ENCODE results near the gene UBIAD1.
"Not testable (repeated sequence)": the region's sequence is repeated elsewhere in the genome, so short reads cannot be mapped to it uniquely, and the experiment has no call there.

UBIAD1 gene

DNA sequence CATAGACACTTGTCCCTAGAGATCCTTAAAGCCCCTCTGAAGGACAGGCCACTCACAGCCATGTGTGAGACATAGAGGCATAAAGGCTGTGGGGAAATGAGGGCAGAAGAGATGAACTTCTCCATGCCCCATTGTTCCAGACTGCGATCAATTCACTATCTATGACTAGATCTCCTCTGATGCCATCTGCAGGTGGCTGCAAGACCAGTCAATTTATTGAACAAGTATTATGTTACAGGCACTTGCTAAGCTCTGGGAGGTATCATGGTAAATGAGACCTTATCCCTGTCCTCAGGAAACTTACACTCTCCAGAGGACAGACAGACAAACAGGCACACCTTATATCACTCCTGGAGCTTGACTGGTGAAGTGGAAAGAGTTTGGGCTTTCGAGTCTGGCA is 22.9 kb downstream of the UBIAD1 start:
- H3K27ac ChIP-seq (ENCODE audit: low read length): no peak overlapping the region
- peaks cover 3% of the 10 kb centered on the region for H3K4me1 ChIP-seq (ENCODE audit: control insufficient read depth, insufficient read depth, low read length)
- H3K27me3 ChIP-seq (ENCODE audit: control insufficient read depth in 1 of 2, insufficient read depth in 2 of 2, low read length in 2 of 2): no peaks in the 10 kb centered on the region
- no peak overlapping the region for H3K4me3 ChIP-seq (ENCODE audit: low read length in 2 of 2)
- peaks cover 14 to 17% of the 10 kb centered on the region in 2 donors for H3K36me3 ChIP-seq (ENCODE audit: control insufficient read depth in 2 of 2, insufficient read depth in 2 of 2, low read length in 2 of 2)
- H3K9ac ChIP-seq (ENCODE audit: low read length in 2 of 2): no peak overlapping the region
- H3K9me3 ChIP-seq (ENCODE audit: control insufficient read depth in 2 of 2, low read length in 2 of 2): no peaks in the 10 kb centered on the region

DNA sequence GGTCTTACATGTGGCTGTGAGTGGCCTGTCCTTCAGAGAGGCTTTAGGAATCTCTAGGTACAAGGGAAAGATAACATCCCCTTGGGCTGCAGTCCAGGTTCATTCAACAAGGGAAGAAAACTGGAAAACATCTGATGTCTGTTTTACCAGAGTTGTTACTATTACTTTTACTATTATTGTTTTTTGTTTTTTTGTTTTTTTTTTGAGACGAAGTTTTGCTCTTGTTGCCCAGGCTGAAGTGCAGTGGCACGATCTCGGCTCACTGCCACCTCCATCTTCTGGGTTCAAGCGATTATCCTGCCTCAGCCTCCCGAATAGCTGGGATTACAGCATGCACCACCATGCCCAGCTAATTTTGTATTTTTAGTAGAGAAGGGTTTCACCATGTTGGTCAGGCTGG is 24.8 kb downstream of the UBIAD1 start:
- H3K27ac ChIP-seq (ENCODE audit: low read length); H3K9ac ChIP-seq (ENCODE audit: low read length in 2 of 2); H3K27me3 ChIP-seq (ENCODE audit: control insufficient read depth in 1 of 2, insufficient read depth in 2 of 2, low read length in 2 of 2); H3K4me3 ChIP-seq (ENCODE audit: low read length in 2 of 2); H3K9me3 ChIP-seq (ENCODE audit: control insufficient read depth in 2 of 2, low read length in 2 of 2); H3K4me1 ChIP-seq (ENCODE audit: control insufficient read depth, insufficient read depth, low read length): not testable (repeated sequence)
- H3K36me3 ChIP-seq (ENCODE audit: control insufficient read depth in 2 of 2, insufficient read depth in 2 of 2, low read length in 2 of 2): peaks cover 14% of the 10 kb centered on the region in 2 donors

DNA sequence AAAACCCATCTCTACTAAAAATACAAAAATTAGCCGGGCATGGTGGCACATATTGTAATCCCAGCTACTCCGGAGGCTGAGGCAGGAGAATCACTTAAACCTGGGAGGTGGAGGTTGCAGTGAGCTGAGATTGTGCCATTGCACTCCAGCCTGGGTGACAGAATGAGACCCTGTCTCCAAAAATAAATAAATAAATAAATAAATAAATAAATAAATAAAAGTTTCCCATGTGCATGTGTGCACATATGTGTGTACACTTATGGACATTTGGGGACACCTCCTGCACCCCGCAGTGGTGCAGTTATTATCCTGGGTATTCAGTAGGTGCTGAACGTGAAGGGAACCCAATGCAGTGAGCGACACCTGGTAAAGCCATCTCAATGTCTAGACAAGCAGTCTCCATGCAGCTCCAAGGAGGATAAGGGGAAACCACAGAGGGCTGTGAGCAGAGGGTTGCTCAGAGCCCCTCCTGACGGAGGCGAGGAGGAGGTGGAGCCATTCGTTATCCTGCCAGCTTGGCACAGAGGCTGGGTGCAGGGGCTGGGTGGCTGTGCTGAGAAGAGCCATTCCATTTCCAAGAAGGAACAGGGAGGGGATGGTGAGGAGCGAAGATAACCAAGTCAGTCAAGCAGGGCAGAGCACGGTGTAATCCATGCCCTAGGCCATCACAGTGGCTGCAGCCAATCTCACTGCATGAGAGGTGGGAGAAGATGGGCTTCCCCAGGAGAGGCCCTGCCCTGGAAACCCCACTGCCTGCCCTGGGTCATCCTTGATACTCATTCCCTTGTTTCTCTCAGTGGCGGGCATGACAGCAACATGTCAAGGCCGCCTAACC is 25.6 kb downstream of the UBIAD1 start:
- H3K36me3 ChIP-seq (ENCODE audit: control insufficient read depth in 2 of 2, insufficient read depth in 2 of 2, low read length in 2 of 2): peaks cover 14% of the 10 kb centered on the region in 2 donors

DNA sequence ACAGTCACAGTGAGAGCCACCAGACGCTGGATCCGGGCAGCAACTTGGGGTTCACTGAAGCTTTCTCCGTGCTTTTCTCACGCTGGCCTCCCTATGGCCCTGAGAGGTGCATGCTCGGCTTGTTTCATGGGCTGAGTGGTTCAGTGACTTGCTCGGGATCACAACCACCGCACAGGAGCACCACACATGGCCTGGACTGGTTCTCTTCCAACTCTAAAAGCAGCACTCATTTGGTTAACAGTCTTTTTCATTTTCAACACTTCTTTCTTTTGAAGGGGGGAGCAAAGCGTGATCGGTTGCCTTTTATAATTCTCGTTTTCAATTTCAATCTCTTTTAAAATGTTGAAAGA is 26.2 kb downstream of the UBIAD1 start:
- Histone ChIP-seq H3K4me1 (ENCODE audit: control insufficient read depth, insufficient read depth, low read length) (no peaks in the 10 kb centered on the region), H3K27me3 (ENCODE audit: control insufficient read depth in 1 of 2, insufficient read depth in 2 of 2, low read length in 2 of 2) (no peaks in the 10 kb centered on the region), H3K27ac (ENCODE audit: low read length) (no peak overlapping the region), H3K36me3 (ENCODE audit: control insufficient read depth in 2 of 2, insufficient read depth in 2 of 2, low read length in 2 of 2) (peaks cover 14% of the 10 kb centered on the region in 2 donors), H3K9me3 (ENCODE audit: control insufficient read depth in 2 of 2, low read length in 2 of 2) (no peaks in the 10 kb centered on the region), H3K9ac (ENCODE audit: low read length in 2 of 2) (no peak overlapping the region), H3K4me3 (ENCODE audit: low read length in 2 of 2) (no peak overlapping the region)

More for the DNA sequence above, 25.6 kb downstream of the UBIAD1 start:
- no peaks in the 10 kb centered on the region for H3K4me1 ChIP-seq (ENCODE audit: control insufficient read depth, insufficient read depth, low read length)
- H3K9ac ChIP-seq (ENCODE audit: low read length in 2 of 2): no peak overlapping the region
- no peaks in the 10 kb centered on the region for H3K9me3 ChIP-seq (ENCODE audit: control insufficient read depth in 2 of 2, low read length in 2 of 2)
- no peak overlapping the region for H3K27ac ChIP-seq (ENCODE audit: low read length)
- no peaks in the 10 kb centered on the region for H3K27me3 ChIP-seq (ENCODE audit: control insufficient read depth in 1 of 2, insufficient read depth in 2 of 2, low read length in 2 of 2)
- H3K4me3 ChIP-seq (ENCODE audit: low read length in 2 of 2): no peak overlapping the region

DNA sequence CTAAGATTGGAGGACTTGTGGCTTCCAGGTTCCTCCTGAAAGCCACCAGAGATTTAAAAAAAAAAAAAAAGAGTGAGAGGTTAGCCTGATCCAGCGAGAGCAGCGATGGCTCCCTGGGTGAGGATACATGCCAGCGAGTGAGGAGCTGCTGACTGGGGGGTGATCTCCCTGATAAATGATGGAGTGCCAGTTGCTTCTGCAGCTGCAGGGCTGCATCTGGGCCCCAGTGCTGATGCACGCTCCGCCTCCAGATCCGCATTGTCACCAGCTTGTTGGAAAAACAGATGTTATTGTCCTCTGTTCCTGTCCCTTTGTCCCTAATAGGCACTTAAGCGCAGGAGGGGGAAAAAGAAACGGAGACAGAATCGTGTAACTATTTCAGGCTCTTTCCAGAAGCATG is 28.6 kb downstream of the UBIAD1 start:
- Histone ChIP-seq H3K27me3 (ENCODE audit: control insufficient read depth in 1 of 2, insufficient read depth in 2 of 2, low read length in 2 of 2) (no peaks in the 10 kb centered on the region), H3K4me3 (ENCODE audit: low read length in 2 of 2) (no peak overlapping the region), H3K36me3 (ENCODE audit: control insufficient read depth in 2 of 2, insufficient read depth in 2 of 2, low read length in 2 of 2) (no peaks in the 10 kb centered on the region), H3K27ac (ENCODE audit: low read length) (no peak overlapping the region), H3K9ac (ENCODE audit: low read length in 2 of 2) (no peak overlapping the region), H3K9me3 (ENCODE audit: control insufficient read depth in 2 of 2, low read length in 2 of 2) (no peaks in the 10 kb centered on the region), H3K4me1 (ENCODE audit: control insufficient read depth, insufficient read depth, low read length) (no peaks in the 10 kb centered on the region)

DNA sequence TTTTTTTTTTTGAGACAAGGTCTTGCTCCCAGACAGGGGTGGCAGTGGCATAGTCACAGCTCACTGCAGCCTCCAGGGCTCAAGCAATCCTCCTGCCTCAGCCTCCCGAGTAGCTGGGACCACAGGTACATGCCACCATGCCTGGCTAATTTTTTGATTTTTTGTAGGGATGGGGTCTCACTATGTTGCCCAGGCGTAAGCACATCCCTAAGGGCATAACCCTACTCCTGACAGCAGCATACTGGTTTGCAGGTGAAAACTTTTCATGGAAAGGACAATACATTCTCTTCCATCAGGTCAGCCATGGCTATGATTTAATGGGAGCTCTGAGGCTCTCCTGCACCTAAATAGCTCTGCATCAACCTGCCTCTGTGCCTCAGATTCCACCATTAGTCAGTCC is 29.4 kb downstream of the UBIAD1 start:
- no peaks in the 10 kb centered on the region for H3K36me3 ChIP-seq (ENCODE audit: control insufficient read depth in 2 of 2, insufficient read depth in 2 of 2, low read length in 2 of 2)
- H3K4me1 ChIP-seq (ENCODE audit: control insufficient read depth, insufficient read depth, low read length): no peaks in the 10 kb centered on the region
- no peaks in the 10 kb centered on the region for H3K9me3 ChIP-seq (ENCODE audit: control insufficient read depth in 2 of 2, low read length in 2 of 2)
- H3K9ac ChIP-seq (ENCODE audit: low read length in 2 of 2): no peak overlapping the region
- no peak overlapping the region for H3K4me3 ChIP-seq (ENCODE audit: low read length in 2 of 2)
- no peak overlapping the region for H3K27ac ChIP-seq (ENCODE audit: low read length)
- no peaks in the 10 kb centered on the region for H3K27me3 ChIP-seq (ENCODE audit: control insufficient read depth in 1 of 2, insufficient read depth in 2 of 2, low read length in 2 of 2)

DNA sequence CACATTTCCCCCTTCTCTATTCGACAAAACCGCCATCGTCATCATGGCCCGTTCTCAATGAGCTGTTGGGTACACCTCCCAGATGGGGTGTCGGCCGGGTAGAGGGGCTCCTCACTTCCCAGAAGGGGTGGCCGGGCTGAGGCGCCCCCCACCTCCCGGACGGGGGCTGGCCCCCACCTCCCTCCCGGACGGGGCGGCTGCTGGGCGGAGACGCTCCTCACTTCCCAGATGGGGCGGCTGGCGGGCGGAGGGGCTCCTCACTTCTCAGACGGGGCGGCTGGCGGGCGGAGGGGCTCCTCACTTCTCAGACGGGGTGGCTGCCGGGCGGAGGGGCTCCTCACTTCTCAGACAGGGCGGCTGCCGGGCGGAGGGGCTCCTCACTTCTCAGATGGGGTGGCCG is 32.5 kb downstream of the UBIAD1 start:
- H3K27me3 ChIP-seq (ENCODE audit: control insufficient read depth in 1 of 2, insufficient read depth in 2 of 2, low read length in 2 of 2); H3K27ac ChIP-seq (ENCODE audit: low read length); H3K9ac ChIP-seq (ENCODE audit: low read length in 2 of 2); H3K4me1 ChIP-seq (ENCODE audit: control insufficient read depth, insufficient read depth, low read length); H3K4me3 ChIP-seq (ENCODE audit: low read length in 2 of 2); H3K9me3 ChIP-seq (ENCODE audit: control insufficient read depth in 2 of 2, low read length in 2 of 2); H3K36me3 ChIP-seq (ENCODE audit: control insufficient read depth in 2 of 2, insufficient read depth in 2 of 2, low read length in 2 of 2): not testable (repeated sequence)

DNA sequence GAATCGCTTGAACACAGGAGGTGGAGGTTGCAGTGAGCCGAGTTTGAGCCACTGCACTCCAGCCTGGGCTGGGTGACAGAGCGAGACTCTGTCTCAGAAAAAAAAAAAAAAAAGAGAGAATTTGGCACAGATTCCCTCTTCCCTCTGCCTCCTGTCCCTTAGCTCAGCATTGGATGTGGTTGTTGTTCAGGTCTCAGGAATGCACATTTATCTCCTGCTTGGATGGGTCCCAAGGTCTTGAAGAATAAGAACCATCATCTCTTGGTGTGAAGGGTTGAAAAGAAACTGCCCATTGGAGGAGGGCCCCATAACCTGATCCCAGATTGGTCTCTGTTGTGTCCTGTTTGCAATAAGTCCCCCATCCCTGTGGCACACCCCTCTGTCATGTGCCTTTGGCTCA is 34.9 kb downstream of the UBIAD1 start:
- H3K4me3 ChIP-seq (ENCODE audit: low read length in 2 of 2): no peak overlapping the region
- no peaks in the 10 kb centered on the region for H3K27me3 ChIP-seq (ENCODE audit: control insufficient read depth in 1 of 2, insufficient read depth in 2 of 2, low read length in 2 of 2)
- no peaks in the 10 kb centered on the region for H3K9me3 ChIP-seq (ENCODE audit: control insufficient read depth in 2 of 2, low read length in 2 of 2)
- H3K27ac ChIP-seq (ENCODE audit: low read length): no peak overlapping the region
- no peak overlapping the region for H3K9ac ChIP-seq (ENCODE audit: low read length in 2 of 2)
- H3K4me1 ChIP-seq (ENCODE audit: control insufficient read depth, insufficient read depth, low read length): no peaks in the 10 kb centered on the region
- H3K36me3 ChIP-seq (ENCODE audit: control insufficient read depth in 2 of 2, insufficient read depth in 2 of 2, low read length in 2 of 2): no peaks in the 10 kb centered on the region

DNA sequence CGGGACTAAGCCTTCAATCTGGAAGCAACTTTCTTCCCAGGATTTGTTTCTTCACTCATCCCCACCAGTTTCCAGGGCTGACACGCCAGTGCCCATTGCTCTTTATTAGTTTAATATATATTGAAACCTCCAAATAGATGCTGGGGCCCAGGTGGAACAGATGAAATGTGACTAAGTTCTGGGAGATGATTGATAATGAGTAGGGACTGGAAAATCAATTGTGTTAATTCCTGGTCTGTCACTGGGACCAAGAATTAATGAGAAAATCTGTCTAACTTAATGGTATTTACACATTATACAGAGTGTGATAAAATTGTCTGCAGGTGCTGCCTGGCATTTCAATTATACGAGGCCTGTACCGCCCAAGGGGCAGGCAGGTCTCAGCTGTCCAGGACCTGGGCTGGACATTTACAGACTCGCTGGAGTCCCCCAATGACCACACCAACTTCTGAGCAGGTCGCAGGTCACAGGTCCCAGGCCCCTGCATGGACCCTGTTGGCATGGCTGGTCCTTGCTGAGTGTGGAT is 35.8 kb downstream of the UBIAD1 start:
- Histone ChIP-seq H3K9ac (ENCODE audit: low read length in 2 of 2) (no peak overlapping the region), H3K4me1 (ENCODE audit: control insufficient read depth, insufficient read depth, low read length) (no peaks in the 10 kb centered on the region), H3K9me3 (ENCODE audit: control insufficient read depth in 2 of 2, low read length in 2 of 2) (no peaks in the 10 kb centered on the region), H3K4me3 (ENCODE audit: low read length in 2 of 2) (no peak overlapping the region), H3K27me3 (ENCODE audit: control insufficient read depth in 1 of 2, insufficient read depth in 2 of 2, low read length in 2 of 2) (no peaks in the 10 kb centered on the region), H3K27ac (ENCODE audit: low read length) (no peak overlapping the region), H3K36me3 (ENCODE audit: control insufficient read depth in 2 of 2, insufficient read depth in 2 of 2, low read length in 2 of 2) (no peaks in the 10 kb centered on the region)

DNA sequence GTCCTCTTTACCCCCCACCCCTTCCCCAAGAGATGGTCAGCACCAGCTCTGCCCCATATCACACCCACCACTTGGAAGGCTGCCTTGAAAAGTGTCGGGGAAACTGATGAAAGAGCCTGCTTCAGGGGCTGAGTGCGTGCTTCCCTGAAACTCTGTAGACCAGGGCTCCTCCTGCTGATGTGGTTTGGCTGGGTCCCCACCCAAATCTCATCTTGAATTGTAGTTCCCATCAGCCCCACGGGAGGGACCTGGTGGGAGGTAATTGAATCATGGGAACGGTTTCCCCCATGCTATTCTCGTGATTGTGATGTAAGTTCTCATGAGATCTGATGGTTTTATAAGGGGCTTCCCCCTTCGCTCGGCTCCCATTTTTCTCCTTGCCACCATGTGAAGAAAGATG is 36.4 kb downstream of the UBIAD1 start:
- Histone ChIP-seq H3K4me3 (ENCODE audit: low read length in 2 of 2) (no peak overlapping the region), H3K27ac (ENCODE audit: low read length) (no peak overlapping the region), H3K27me3 (ENCODE audit: control insufficient read depth in 1 of 2, insufficient read depth in 2 of 2, low read length in 2 of 2) (no peaks in the 10 kb centered on the region), H3K9ac (ENCODE audit: low read length in 2 of 2) (no peak overlapping the region), H3K4me1 (ENCODE audit: control insufficient read depth, insufficient read depth, low read length) (no peaks in the 10 kb centered on the region), H3K36me3 (ENCODE audit: control insufficient read depth in 2 of 2, insufficient read depth in 2 of 2, low read length in 2 of 2) (no peaks in the 10 kb centered on the region), H3K9me3 (ENCODE audit: control insufficient read depth in 2 of 2, low read length in 2 of 2) (no peaks in the 10 kb centered on the region)

Measured in stomach smooth muscle (tissue), 2 donors.